K562 (cell line): ENCODE data around the gene DDAH2. TPM values are rescaled to one million over a fixed set of nuclear protein-coding genes. Genes with fewer than 3 reads are reported as not detected.
A peak's percentile ranks its signal among the peaks of the same experiment; 100 is the strongest.

Source experiments
- BHLHE40 ChIP-seq: IDR thresholded peaks from 2 replicates; pipeline ENCODE4 v1.6.1; 2011; ENCODE audit warnings: low read length, improper control_type of control experiment
- DACH1 ChIP-seq: fragments of 450-650 bp; IDR thresholded peaks from 2 replicates; pipeline ENCODE4 v1.6.1; 2018; ENCODE audit not compliant: partially characterized antibody
- DPF2 ChIP-seq: fragments of 450-650 bp; IDR thresholded peaks from 2 replicates; pipeline ENCODE4 v1.6.1; 2016
- ERF ChIP-seq: fragments of 450-650 bp; formaldehyde crosslinking; IDR thresholded peaks from 2 replicates; pipeline ENCODE4 v1.4.0; 2020; ENCODE audit warnings: mild to moderate bottlenecking, mixed read lengths
- ESRRB ChIP-seq: fragments of 250-450 bp; sonication (Bioruptor Pico); IDR thresholded peaks from 2 replicates; pipeline ENCODE4 v1.5.0; 2020; ENCODE audit warnings: mild to moderate bottlenecking, moderate library complexity, borderline replicate concordance
- HNRNPL ChIP-seq: fragments of 200-400 bp; formaldehyde crosslinking; IDR thresholded peaks from 2 replicates; pipeline ENCODE4 v1.6.1; 2017; ENCODE audit warnings: low read depth, mild to moderate bottlenecking, low read length
- MAFG ChIP-seq: fragments of 450-650 bp; conservative IDR thresholded peaks from 2 replicates; pipeline ENCODE4 v1.6.1; 2016; ENCODE audit warnings: missing genetic modification characterization, missing compliant biosample characterization
- MAFK ChIP-seq: IDR thresholded peaks from 2 replicates; pipeline ENCODE4 v1.6.1; 2011; ENCODE audit warnings: low read length, improper control_type of control experiment
- MTA3 ChIP-seq: fragments of 450-650 bp; formaldehyde crosslinking; IDR thresholded peaks from 2 replicates; pipeline ENCODE4 v1.6.1; 2017; ENCODE audit warnings: mild to moderate bottlenecking, borderline replicate concordance
- MYBL2 ChIP-seq, 2 experiments: fragments of 450-650 bp in 1 of 2; sonication (generic) in 1 of 2; formaldehyde crosslinking in 1 of 2; IDR thresholded peaks; 2 replicates each; pipeline versions ENCODE4 v1.6.1 to v1.8.1; 2017 to 2022; ENCODE audit warnings: borderline replicate concordance in 1 of 2, inconsistent platforms in 1 of 2, low read depth in 1 of 2, mild to moderate bottlenecking in 1 of 2, missing genetic modification reagents in 1 of 2, moderate library complexity in 1 of 2
- MYC ChIP-seq, 2 experiments: fragments of 250-450 bp in 1 of 2; sonication (Bioruptor Pico) in 1 of 2; IDR thresholded peaks; 2 replicates each; pipeline versions ENCODE4 v1.5.1 to v1.6.1; 2012 to 2021; ENCODE audit warnings: low read depth in 2 of 2, borderline replicate concordance in 1 of 2, improper control_type of control experiment in 1 of 2, low read length in 1 of 2, mild to moderate bottlenecking in 1 of 2, moderate library complexity in 1 of 2
- NFYB ChIP-seq: IDR thresholded peaks from 2 replicates; pipeline ENCODE4 v1.6.1; 2011; ENCODE audit warnings: mild to moderate bottlenecking, moderate library complexity; ENCODE audit not compliant: insufficient read length; ENCODE audit errors: extremely low read depth
- RNF2 ChIP-seq: sonication (generic); IDR thresholded peaks from 2 replicates; pipeline ENCODE4 v1.6.1; 2016
- SMARCE1 ChIP-seq: fragments of 450-650 bp; IDR thresholded peaks from 2 replicates; pipeline ENCODE4 v1.7.1; 2016; ENCODE audit warnings: mild to moderate bottlenecking
- SMC3 ChIP-seq: conservative IDR thresholded peaks from 2 replicates; pipeline ENCODE4 v1.6.1; 2011; ENCODE audit warnings: low read depth, low read length, improper control_type of control experiment; ENCODE audit not compliant: insufficient read depth
- SRSF3 ChIP-seq: fragments of 200-400 bp; formaldehyde crosslinking; IDR thresholded peaks from 2 replicates; pipeline ENCODE4 v1.6.1; 2016; ENCODE audit warnings: mild to moderate bottlenecking, low read length, moderate library complexity; ENCODE audit not compliant: insufficient read depth
- TAF15 ChIP-seq: fragments of 200-400 bp; formaldehyde crosslinking; IDR thresholded peaks from 2 replicates; pipeline ENCODE4 v1.6.1; 2017; ENCODE audit warnings: mild to moderate bottlenecking, low read depth, low read length, moderate library complexity
- TFAM ChIP-seq: fragments of 250-450 bp; sonication (Bioruptor Pico); conservative IDR thresholded peaks from 2 replicates; pipeline ENCODE4 v1.5.0; 2021; ENCODE audit warnings: mild to moderate bottlenecking, moderate library complexity
- TRIM24 ChIP-seq, 2 experiments: fragments of 450-650 bp; IDR thresholded peaks; 2 replicates each; pipeline ENCODE4 v1.6.1; 2016
- XRCC5 ChIP-seq: fragments of 200-400 bp; formaldehyde crosslinking; IDR thresholded peaks from 2 replicates; pipeline ENCODE4 v1.6.1; 2017; ENCODE audit warnings: low read depth, mild to moderate bottlenecking, low read length
- YY1 ChIP-seq, 3 experiments: IDR thresholded peaks; 2 replicates each; pipeline ENCODE4 v1.6.1; 2011; ENCODE audit warnings: low read length in 2 of 3, mild to moderate bottlenecking in 2 of 3, moderate library complexity in 2 of 3, borderline replicate concordance in 1 of 3, control low read depth in 1 of 3, low read depth in 1 of 3; ENCODE audit not compliant: insufficient read depth in 3 of 3, insufficient replicate concordance in 2 of 3, control insufficient read depth in 1 of 3, insufficient read length in 1 of 3; ENCODE audit errors: extremely low read depth in 1 of 3
- ZKSCAN8 ChIP-seq: fragments of 200-800 bp; sonication (Bioruptor generic); IDR thresholded peaks from 2 replicates; pipeline ENCODE4 v1.6.1; 2016; ENCODE audit warnings: missing genetic modification characterization, missing compliant biosample characterization
- ZNF830 ChIP-seq: fragments of 250-450 bp; sonication (Bioruptor Pico); IDR thresholded peaks from 2 replicates; pipeline ENCODE4 v1.5.0; 2021; ENCODE audit warnings: mild to moderate bottlenecking
- polyA plus RNA-seq, 8 experiments: library from polyadenylated mRNA; depleted of rRNA in 4 of 8; stranded (reverse) in 5 of 8; unstranded in 3 of 8; fragments of >200 nt; fragmentation: Nextera tagmentation in 2 of 8; fragmentation: Illumina TruSeq in 1 of 8; extraction: Ambion mirVana in 2 of 8; extraction: Trizol in 1 of 8; gene quantifications; 2 replicates each; pipeline versions ENCODE4 v1.2.1 to v1.2.3, GENCODE V29; 2011 to 2014; ENCODE audit warnings: inconsistent platforms in 1 of 8, missing spikeins in 1 of 8
- total RNA-seq, 7 experiments: library from RNA; depleted of rRNA in 6 of 7; stranded (reverse); fragments of >200 nt in 6 of 7; fragmentation: Illumina TruSeq in 2 of 7; extraction: Trizol in 2 of 7; gene quantifications; 2 replicates each; pipeline versions ENCODE4 v1.2.1 to v1.2.3, GENCODE V29; 2011 to 2021; ENCODE audit warnings: low replicate concordance in 1 of 7
- TF ChIP-seq, protein P1 (sequence below): sonication (generic); formaldehyde crosslinking; IDR thresholded peaks from 2 replicates; pipeline ENCODE4 v1.9.0; 2022; ENCODE audit warnings: mild to moderate bottlenecking, missing genetic modification reagents
- TF ChIP-seq, protein P2 (sequence below), 2 experiments: fragments of 200-800 bp in 1 of 2; sonication (Bioruptor generic) in 1 of 2; sonication (generic) in 1 of 2; formaldehyde crosslinking in 1 of 2; IDR thresholded peaks in 1 of 2; conservative IDR thresholded peaks in 1 of 2; 2 replicates each; pipeline versions ENCODE4 v1.5.0 to v1.6.1; 2016 to 2020; ENCODE audit warnings: missing compliant biosample characterization in 1 of 2, missing genetic modification characterization in 1 of 2, missing genetic modification reagents in 1 of 2
- TF ChIP-seq, protein P3 (sequence below): fragments of 200-800 bp; sonication (Bioruptor generic); IDR thresholded peaks from 2 replicates; pipeline ENCODE4 v1.6.1; 2017; ENCODE audit warnings: missing genetic modification characterization, missing compliant biosample characterization

DDAH2 gene
- total and polyA plus RNA-seq, 9 of the 15 experiments (the other 6 are each of a cell fraction or from before 2014, with no cell fraction given), result 1.8 to 45.4 (median 21.4) TPM

DNA sequence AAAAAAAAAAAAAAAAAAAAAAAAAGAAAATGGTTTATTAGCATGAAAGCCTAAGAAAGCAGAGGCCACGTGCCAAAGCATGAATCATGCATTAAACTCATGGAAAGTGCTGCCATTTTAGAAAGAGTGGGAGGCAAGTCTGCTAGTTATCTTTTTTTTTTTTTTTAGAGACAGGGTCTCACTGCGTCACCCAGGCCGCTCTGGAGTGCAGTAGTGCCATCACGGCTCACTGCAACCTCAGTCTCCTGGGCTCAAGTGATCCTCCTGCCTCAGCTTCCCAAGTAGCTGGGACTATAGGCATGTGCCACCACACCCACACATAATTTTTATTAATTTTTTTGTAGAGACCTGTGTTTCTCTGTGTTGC lies 42.9 kb upstream of the DDAH2 start (continued):
- peak in 1 of 3 experiments; percentile 79 for TF ChIP-seq YY1 (IDR thresholded peaks at IDR 0.05; ENCODE audit: borderline replicate concordance in 1 of 3, control insufficient read depth in 1 of 3, extremely low read depth in 1 of 3, insufficient read depth in 3 of 3, insufficient read length in 1 of 3, insufficient replicate concordance in 2 of 3, low read depth in 1 of 3, low read length in 2 of 3)
- TF ChIP-seq SMC3, result no peak
- TF ChIP-seq BHLHE40, result peak; percentile 69; the same call in 1 of the 2 replicates
- TF ChIP-seq SMARCE1, result peak; percentile 18; the same call in 1 of the 2 replicates
- no peak for TF ChIP-seq NFYB
- no peak for TF ChIP-seq RNF2
- no peak for TF ChIP-seq ZKSCAN8 (CRISPR knock-in tag)
- TF ChIP-seq MYBL2 (IDR thresholded peaks at IDR 0.05; ENCODE audit: low read depth), result no peak
- TF ChIP-seq MYBL2 (CRISPR knock-in tag; IDR thresholded peaks at IDR 0.05; ENCODE audit: borderline replicate concordance), result no peak
- TF ChIP-seq MAFG (tag), result no peak
- peak; percentile 35; the same call in 1 of the 2 replicates for TF ChIP-seq MYC (IDR thresholded peaks at IDR 0.05; ENCODE audit: low read depth, low read length)
- no peak for TF ChIP-seq MYC (CRISPR knock-in tag; IDR thresholded peaks at IDR 0.05; ENCODE audit: borderline replicate concordance, low read depth)
- 0 out of 2 replicates have a peak, but pooled peaks have one; percentile 17 for TF ChIP-seq DPF2
- no peak for TF ChIP-seq ERF (CRISPR knock-in tag)
- no peak for TF ChIP-seq SRSF3
- TF ChIP-seq MAFK, result no peak
- no peak for TF ChIP-seq DACH1
- TF ChIP-seq, protein P1, sequence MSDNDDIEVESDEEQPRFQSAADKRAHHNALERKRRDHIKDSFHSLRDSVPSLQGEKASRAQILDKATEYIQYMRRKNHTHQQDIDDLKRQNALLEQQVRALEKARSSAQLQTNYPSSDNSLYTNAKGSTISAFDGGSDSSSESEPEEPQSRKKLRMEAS (CRISPR knock-in tag), result peak; percentile 57; the same call in 1 of the 2 replicates
- TF ChIP-seq ZNF830 (CRISPR knock-in tag), result no peak
- 0 out of 2 replicates have a peak, but pooled peaks have one; percentile 25 for TF ChIP-seq XRCC5
- no peak for TF ChIP-seq ESRRB (CRISPR knock-in tag)
- TF ChIP-seq TRIM24 (IDR thresholded peaks at IDR 0.05), result 0 out of 4 replicates have a peak, but pooled peaks of 1 of the 2 experiments have one; percentile 11
- TF ChIP-seq, protein P2, sequence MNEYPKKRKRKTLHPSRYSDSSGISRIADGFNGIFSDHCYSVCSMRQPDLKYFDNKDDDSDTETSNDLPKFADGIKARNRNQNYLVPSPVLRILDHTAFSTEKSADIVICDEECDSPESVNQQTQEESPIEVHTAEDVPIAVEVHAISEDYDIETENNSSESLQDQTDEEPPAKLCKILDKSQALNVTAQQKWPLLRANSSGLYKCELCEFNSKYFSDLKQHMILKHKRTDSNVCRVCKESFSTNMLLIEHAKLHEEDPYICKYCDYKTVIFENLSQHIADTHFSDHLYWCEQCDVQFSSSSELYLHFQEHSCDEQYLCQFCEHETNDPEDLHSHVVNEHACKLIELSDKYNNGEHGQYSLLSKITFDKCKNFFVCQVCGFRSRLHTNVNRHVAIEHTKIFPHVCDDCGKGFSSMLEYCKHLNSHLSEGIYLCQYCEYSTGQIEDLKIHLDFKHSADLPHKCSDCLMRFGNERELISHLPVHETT (CRISPR knock-in tag; conservative IDR thresholded peaks at IDR 0.05 in 1 of 2, IDR thresholded peaks at IDR 0.05 in 1 of 2), result no peak
- no peak for TF ChIP-seq TAF15
- TF ChIP-seq, protein P3, sequence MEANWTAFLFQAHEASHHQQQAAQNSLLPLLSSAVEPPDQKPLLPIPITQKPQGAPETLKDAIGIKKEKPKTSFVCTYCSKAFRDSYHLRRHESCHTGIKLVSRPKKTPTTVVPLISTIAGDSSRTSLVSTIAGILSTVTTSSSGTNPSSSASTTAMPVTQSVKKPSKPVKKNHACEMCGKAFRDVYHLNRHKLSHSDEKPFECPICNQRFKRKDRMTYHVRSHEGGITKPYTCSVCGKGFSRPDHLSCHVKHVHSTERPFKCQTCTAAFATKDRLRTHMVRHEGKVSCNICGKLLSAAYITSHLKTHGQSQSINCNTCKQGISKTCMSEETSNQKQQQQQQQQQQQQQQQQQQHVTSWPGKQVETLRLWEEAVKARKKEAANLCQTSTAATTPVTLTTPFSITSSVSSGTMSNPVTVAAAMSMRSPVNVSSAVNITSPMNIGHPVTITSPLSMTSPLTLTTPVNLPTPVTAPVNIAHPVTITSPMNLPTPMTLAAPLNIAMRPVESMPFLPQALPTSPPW (CRISPR knock-in tag), result 0 out of 2 replicates have a peak, but pooled peaks have one; percentile 5
- no peak for TF ChIP-seq HNRNPL
- TF ChIP-seq MTA3, result no peak
- no peak for TF ChIP-seq TFAM (CRISPR knock-in tag)
